ENCODE results near the gene GPR107.
A peak's percentile ranks its signal among the peaks of the same experiment; 100 is the strongest.

The GPR107 gene

GRCh38 chr9:130165579-130165978 is 111.9 kb downstream of the GPR107 start:
- no peak for DNase-seq

- no peak for DNase-seq
Observed at GRCh38 chr9:130166399-130166798, 112.7 kb downstream of the GPR107 start.

- no peak for DNase-seq
Observed at GRCh38 chr9:130167927-130168326, 114.2 kb downstream of the GPR107 start.

- DNase-seq: peak in 1 of 2 experiments; percentile 9
Observed at GRCh38 chr9:130171226-130172148, 117.8 kb downstream of the GPR107 start.

GRCh38 chr9:130172161-130172857 is 118.6 kb downstream of the GPR107 start, which contains the start of gene NCS1:
Gene NCS1, plus strand, starts transcription at chr9:130172404. Its CDS starts 260 bp downstream, at chr9:130172664.
- DNase-seq: peak; percentile 62 to 65

- peak; percentile 48 to 71 for DNase-seq
Observed at GRCh38 chr9:130172858-130173665, 119.4 kb downstream of the GPR107 start.

GRCh38 chr9:130173666-130173983 is 119.9 kb downstream of the GPR107 start:
- DNase-seq: no peak

GRCh38 chr9:130174025-130174424 is 120.3 kb downstream of the GPR107 start:
- DNase-seq: no peak

GRCh38 chr9:130174920-130175321 is 121.2 kb downstream of the GPR107 start:
- no peak for DNase-seq

GRCh38 chr9:130175355-130175754 is 121.6 kb downstream of the GPR107 start:
- DNase-seq: no peak

- DNase-seq: no peak
Observed at GRCh38 chr9:130176760-130177159, 123.1 kb downstream of the GPR107 start.

- DNase-seq: no peak
Observed at GRCh38 chr9:130177898-130178805, 124.4 kb downstream of the GPR107 start.

GRCh38 chr9:130179331-130179907 is 125.7 kb downstream of the GPR107 start:
- DNase-seq: no peak

- DNase-seq: no peak
Observed at GRCh38 chr9:130180516-130180915, 126.8 kb downstream of the GPR107 start.

- no peak for DNase-seq
Observed at GRCh38 chr9:130181678-130182380, 128.1 kb downstream of the GPR107 start.

- no peak for DNase-seq
Observed at GRCh38 chr9:130182381-130182909, 128.7 kb downstream of the GPR107 start.

- DNase-seq: no peak
Observed at GRCh38 chr9:130183133-130183762, 129.5 kb downstream of the GPR107 start.

- no peak for DNase-seq
Observed at GRCh38 chr9:130185017-130185416, 131.3 kb downstream of the GPR107 start.

GRCh38 chr9:130185490-130186031 is 131.9 kb downstream of the GPR107 start:
- no peak for DNase-seq

- no peak for DNase-seq
Observed at GRCh38 chr9:130186051-130186450, 132.3 kb downstream of the GPR107 start.

Measured in stimulated activated CD4-positive, alpha-beta T cell treated with anti-CD3 and anti-CD28 coated beads, Interleukin-4, amount 100 ng/mL, for 4 hours (primary cell).